SK-N-MC (cell line): ENCODE measurements around the gene SH2D3C.

Experiments used
- EZH2 ChIP-seq: fragments of 200-600 bp; sonication (generic); IDR thresholded peaks from one replicate; pipeline ENCODE4 v1.6.1; 2017; ENCODE audit warnings: antibody characterized with exemption
- FOXP2 ChIP-seq: optimal IDR thresholded peaks from 2 replicates; pipeline ENCODE3; 2011; ENCODE audit warnings: mild to moderate bottlenecking, moderate library complexity; ENCODE audit not compliant: insufficient read depth; ENCODE audit errors: extremely low read length, control extremely low read depth
- POLR2AphosphoS5 ChIP-seq: IDR thresholded peaks from 2 replicates; pipeline ENCODE4 v1.6.1; 2012; ENCODE audit warnings: mild to moderate bottlenecking, low read depth, low read length, borderline replicate concordance

GRCh38 chr9:127770905-127771569 lies 7.4 kb downstream of the SH2D3C start:
- TF ChIP-seq POLR2AphosphoS5, result no peak
- no peak for TF ChIP-seq EZH2
- no peak for TF ChIP-seq FOXP2
